GM21825 (cell line): ENCODE measurements around the gene HSBP1L1.
"Not testable (repeated sequence)": the region's sequence is repeated elsewhere in the genome, so short reads cannot be mapped to it uniquely, and the experiment has no call there.

Experiments used
- ATAC-seq: cut with Tn5 transposase; IDR thresholded peaks from one replicate; pipeline ENCODE4 v1.9.1; 2021; ENCODE audit warnings: mild to moderate bottlenecking, moderate library complexity; ENCODE audit not compliant: unreplicated experiment

HSBP1L1 gene

DNA sequence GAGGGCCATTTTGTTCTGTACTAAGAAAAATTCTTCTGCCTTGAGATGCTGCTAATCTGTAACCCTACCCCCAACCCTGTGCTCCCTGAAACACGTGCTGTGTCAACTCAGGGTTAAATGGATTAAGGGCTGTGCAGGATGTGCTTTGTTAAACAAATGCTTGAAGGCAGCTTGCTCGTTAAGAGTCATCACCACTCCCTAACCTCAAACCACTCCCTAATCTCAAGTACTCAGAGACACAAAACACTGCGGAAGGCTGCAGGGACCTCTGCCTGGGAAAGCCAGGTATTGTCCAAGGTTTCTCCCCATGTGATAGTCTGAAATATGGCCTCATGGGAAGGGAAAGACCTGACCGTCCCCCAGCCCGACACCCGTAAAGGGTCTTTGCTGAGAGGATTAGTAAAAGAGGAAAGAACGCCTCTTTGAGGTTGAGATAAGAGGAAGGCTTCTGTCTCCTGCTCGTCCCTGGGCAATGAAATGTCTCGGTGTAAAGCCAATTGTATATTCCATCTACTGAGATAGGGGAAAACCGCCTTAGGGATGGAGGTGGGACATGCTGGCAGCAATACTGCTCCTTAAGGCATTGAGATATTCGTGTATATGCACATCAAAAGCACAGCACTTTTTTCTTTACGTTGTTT is 4.2 kb upstream of the HSBP1L1 start:
- ATAC-seq, result not testable (repeated sequence)

DNA sequence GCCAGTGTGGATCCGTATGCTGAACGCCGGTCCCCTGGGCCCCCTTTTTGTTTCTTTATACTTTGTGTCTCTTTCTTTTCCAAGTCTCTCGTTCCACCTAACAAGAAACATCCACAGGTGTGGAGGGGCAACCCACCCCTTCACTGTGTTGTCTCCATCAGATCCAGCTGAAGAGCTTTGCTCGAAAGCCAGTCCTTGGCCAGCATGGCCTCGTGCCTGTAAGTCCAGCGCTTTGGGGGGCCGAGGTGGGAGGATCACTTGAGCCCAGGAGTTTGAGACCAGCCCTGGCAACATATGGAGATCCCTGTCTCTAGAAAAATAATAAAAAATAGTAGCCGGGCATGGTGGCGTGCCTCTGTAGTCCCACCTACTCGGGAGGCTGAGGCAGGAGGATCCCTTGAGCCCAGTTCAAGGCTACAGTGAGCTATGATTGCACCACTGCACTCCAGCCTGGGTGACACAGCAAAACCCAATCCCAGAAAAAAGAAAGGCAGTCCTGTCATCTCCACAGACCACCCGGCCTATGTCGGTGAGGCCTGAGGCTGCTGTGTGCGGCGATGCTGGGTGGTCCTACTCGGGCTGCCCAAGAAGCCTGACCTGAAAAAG is 3.4 kb upstream of the HSBP1L1 start:
- no peak for ATAC-seq

DNA sequence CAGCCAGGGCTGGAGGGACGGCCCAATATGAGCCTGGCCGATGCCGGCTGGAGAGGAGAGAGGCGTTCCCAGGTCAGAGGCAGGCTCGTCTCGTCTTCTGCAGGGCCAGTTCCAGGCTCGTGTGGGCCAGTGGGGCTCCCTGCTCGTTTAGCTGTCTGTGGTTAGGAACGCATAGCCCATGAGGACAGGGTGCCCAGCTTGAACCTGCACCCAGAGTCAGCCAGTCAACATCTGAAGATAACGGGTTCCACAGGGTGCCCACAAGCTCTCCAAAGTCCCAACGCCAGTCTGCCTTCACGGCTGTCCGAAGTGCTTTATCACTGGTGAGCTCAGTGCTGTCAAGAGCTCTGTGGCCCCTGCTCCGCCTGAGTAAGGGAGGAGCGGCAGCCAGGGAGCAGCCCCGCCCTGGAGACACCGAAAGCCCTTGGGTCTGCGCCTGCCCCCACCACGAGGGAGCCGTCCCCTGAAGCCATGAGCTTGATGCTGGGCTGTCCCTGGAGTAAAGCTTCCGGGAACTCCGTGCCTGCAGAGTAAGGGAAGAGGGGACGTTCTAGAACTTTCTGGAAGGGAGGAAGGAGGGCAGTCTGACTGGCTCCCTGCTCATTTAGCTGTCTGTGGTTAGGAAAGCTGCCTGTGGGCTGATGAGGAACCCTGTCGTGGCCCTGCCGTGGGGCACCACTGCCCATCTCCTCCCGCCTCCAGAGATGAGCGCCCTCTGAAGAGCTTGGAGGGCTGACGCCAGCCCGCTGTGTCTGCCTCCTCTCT is 2.7 kb upstream of the HSBP1L1 start:
- ATAC-seq, result no peak

DNA sequence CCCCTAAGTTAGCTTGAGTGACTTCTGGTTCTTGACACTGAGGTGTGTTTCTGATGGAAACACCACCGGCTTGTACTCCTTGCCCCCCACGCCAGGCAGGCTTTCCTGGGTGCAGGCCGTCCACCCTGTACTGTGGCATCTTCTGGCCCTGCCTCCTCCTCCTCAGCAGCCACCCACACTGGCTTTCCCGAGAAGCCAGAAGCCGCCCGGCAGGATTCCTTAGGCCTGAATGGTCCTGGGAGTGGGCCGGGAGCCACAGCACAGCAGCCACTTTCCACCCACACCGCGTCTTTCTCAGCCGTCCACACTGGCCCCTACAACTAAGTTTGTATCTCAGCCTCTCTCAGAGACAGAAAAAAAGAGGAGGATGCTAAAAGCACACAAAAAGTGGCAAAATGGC is 2.1 kb upstream of the HSBP1L1 start:
- ATAC-seq, result no peak

DNA sequence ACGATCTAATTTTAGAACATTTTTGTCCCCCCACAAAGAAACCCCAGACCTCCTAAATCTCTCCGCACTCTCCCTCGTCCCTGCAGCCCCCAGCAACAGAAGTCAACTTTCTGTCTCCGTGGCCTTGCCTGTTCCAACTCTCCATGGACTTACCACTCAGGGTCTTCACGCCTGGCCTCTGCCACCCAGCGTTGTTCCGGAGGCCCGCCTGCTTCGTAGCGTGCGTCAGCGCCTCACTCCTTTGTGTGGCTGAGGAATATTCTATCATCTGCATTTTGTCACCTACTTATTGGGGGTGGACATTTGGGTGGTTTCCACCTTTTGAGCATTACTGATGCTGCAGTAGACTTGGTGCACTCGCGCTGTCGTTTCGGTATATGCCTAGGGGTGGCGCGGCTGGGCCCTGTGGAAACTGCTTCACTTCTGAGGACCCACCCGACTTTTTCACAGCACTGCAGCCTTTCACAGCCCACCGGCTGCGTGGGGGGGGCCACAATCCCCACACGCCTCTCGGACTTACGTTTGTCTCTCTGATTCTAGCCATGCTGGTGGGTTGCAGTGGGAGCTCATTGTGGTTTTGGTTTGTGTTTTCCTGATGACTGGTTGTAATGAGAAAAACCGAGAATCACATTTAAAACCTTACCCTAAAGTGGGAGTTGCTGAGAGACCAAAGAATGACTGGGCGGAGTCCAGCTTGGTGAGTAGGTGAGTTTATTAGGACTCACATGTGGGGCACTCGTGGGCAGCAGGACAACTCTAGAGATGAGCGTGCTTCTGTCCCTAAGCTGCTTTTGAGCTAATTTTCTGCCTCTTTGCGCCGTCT is 1.4 kb upstream of the HSBP1L1 start:
- ATAC-seq, result no peak

DNA sequence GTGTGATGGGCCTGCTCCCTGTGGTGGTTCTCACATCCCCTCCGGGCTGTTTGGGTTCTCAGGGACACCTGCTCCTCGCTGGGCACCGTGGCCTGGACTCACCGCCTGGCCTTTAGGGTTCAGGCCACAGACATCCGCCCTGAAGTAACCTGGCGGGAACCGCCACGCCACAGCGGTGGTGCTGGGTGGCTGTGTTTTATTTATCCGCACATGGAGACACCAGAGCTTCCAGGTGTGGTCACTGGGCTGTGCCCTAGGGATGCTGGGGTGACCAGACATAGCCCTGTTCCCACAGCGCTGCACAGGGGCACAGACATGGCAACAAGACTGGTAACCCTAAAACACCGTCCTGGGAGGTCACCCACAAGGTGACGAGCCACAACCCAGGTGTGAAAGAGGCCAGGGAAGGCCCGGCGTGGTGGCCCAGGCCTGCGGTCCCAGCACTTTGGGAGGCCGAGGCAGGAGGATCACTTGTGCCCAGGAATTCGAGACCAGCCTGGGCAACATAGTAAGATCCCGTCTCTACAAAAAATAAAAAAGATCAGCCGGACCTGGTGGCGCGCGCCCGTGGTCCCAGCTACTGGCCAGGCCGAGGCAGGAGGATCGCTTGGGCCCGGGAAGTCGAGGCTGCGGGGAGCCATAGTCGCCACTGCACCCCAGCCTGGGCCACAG is 649 bp upstream of the HSBP1L1 start:
- no peak for ATAC-seq

DNA sequence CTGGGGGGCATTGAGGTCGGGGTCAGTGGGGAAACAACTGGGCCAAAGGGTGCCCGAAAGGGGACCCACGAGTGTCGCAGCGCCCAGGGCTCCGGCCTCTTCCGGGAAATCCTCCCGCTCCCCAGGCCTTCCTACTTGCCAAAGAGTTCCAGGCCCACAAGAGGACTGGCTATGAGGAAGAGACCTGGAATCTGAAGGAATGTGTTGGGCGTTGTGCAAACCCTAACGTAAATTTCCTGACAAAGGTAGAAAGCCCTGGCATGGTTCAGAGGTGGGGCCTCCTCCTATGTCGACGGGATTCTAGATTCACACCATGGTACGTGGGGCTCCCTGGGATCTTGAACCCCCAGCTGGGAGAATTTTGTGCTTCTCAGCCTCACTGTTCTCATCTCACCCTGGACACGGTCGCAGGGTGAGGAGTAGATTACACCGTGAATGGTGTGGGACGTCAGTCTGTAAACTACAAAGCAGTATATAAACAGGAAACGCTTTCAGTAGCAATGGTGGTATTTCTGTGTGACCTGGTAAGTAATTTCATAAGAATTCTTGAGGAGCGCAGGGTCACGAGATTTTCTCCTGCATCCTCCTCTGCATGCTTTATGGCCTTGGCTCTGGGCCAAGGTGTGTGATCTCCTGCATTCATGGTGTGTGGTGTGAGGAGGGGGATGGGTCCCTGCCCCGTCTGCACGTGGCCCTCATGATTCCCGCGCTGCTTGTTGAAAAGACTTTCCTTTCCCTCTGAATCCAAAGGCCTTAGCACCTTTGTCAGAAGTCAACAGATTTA is 868 bp downstream of the HSBP1L1 start:
- ATAC-seq, result no peak

DNA sequence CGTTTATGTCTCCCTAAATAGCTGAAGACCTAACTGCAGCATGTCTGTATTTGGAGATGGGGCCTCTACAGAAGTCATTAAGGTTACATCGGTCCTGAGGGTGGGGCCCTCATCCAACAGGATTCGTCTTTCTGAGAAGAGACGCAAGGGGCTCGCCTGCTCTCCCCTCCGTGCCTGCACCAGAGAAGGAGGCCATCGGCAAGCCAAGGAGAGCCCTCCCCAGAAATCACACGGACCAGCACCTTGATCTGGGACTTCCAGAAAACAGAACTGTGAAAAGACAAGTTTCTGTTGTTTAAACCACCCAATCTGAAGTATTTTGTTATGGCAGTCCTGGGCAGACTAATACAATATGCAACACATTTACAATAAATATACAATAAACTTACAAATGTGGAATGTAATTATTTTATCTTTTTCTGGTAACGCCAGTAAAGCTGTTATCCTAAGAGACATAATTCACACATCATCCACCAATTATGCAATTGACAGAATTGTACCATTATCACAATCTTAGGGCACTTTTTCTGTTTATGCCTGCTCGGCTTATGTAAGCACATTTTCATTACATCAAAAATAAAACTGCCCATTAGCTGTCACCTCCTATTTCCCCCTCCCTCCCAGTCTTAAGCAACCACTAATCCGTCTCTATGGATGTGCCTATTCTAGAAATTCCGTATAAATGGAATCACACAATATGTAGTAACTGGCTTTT is 6.1 kb downstream of the HSBP1L1 start:
- ATAC-seq, result no peak

DNA sequence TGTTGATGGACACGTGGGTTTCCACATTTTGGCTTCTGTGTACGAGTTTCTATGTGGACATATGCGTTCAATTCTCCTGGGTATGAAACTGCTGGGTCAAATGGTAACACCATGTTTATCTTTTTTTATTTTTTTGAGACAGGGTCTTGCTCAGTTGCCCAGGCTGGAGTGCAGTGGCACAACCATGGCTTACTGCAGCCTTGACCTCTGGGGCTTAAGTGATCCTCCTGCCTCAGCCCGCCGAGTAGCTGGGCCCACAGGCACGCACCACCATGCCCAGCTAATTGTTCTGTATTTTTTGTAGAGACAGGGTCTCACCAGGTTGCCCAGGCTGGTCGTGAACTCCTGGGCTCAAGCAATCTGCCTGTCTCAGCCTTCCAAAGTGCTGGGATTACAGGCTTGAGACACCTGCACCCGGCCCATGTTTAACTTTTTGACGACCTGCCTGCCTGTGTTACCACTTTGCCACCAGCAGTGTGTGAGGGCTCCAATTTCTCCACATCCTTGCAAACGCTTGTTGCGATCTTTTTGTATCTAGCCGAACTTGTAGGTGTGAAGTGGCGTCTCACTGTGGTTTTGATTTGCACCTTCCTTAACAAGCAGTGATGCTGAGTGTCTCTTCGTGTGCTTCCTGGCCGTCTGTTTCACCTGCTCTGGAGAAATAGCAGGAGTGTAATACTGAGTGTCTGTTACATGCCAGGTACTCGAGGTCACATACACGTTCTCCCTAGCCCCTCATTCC is 6.9 kb downstream of the HSBP1L1 start:
- no peak for ATAC-seq

DNA sequence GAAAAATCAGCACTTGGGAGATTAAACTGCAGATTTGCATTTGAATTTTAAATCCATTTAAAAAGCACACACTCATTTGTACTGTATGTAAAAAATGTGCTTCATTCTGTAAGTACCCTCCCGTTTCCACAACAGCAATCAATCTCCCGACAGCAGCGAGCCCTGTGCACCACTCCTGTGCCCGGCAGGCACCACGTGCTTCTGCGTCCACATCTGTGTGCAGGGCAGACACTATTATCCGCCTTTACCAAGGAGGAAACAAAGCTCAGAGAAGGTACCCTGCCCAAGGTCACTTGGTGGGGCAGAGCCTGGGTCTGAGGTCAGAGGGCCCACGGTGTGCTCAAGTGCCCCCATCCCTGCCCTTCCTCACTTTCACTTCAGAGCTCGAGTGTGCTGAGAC is 7.5 kb downstream of the HSBP1L1 start:
- ATAC-seq, result no peak

DNA sequence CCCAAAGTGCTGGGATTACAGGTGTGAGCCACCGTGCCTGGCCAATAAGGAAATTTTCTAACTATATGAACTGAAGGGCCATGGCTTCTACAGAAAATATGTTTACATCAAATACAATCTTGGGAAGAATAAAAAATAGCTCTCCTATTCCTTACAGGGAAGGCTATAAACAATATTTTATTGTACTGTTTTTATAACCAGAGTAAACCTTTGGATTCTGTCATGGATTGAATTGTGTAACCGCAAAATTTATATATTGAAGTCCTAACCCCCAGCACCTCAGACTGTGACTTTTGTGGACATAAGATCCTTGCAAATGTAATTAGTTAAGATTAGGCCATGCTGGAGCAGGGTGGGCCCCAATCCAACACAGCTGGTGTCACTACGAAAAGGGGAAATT is 8.3 kb downstream of the HSBP1L1 start:
- ATAC-seq, result no peak

DNA sequence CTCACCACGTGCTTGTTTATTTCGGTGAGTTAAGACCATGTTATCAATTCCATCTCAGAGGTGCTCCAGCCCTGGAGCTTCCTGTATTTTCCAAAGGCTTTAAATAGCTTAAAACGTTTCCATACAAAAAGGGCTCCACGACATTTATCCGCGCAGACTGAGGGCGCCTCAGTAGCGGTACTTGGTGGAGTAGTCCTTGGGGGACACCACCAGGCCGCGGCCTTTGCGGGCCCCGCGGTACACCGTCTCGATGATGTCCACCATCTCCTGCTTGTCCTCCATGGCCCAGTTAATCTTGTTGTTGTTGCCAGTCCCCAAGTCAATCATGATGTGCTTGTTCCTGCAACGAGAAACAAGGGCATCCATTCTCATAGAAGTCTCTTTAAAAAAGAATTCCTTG is 9.1 kb downstream of the HSBP1L1 start:
- no peak for ATAC-seq

DNA sequence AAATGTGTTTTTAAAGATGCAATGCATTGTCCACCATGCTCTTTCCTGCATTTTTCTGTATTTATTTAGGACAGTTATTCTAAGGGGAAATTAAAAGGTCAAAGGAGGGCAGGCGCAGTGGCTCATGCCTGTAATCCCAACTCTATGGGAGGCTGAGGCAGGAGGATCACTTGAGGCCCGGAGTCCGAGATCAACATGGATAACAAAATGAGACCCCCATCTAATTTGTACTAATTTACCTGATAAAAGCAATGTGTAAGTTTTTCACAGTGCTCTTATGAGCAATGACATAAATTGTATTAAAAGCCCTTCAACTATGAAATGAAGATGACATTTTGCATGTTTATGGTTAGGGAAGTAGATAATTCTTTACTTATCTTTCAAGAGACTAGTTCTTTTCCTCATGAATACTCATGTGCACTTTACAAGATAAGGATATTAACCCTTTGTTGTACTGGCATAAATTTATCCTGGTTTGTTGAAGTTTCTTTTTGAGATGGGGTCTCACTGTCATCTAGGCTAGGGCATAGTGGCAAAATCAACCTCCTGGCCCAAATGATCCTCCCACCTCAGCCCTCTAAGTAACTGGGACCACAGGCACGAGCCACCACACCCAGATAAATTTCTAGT is 9.7 kb downstream of the HSBP1L1 start:
- no peak for ATAC-seq

DNA sequence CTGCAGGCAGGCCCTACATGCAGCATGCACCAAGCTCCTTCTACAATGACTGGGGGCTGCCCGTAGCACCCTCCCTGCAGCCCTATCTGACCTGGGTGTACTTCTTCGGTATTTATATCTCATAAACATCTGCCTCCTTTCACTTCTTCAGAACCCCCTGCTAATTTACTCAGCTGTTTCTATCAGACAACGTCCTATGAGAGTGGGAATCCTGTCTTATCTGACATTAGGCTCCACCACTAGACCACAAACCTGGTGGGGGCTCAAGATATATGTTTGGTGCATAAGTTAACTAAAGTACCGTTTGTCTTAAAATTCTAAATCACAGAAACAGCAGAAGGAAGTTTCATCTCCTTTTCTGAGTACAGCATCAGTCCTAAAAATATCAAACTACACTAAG is 10.6 kb downstream of the HSBP1L1 start:
- ATAC-seq, result no peak

DNA sequence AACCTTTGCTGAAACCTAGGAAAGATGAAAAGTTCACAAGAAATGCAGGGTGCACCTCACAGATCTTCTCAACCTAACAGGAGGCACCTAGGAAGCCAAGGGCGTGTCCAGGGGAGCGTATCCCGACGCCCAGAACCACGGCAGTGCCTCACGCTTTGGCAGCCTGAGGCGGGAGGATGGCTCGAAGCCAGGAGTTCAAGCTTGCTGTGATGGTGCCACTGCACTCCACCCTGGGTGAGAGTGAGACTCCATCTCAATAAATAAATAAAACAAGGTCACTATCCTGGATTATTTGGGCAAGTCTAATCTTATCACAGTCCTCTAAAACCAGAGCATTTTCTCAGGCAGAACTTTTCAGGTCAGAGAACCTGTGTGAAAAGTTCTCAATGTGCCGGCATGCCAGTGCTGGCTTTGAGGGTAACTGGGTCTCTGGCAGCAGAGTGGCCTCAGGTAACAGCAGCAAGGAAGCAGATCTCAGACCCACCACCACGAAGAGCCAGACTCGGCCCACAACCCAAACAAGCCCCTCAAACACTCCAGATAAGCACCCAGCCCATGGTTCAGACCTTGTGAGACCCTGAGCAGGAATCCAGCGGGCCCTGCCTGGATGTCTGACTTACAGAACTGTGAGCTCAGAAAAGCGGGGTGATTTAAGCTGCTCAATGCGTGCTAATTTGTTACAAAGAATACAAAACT is 11.7 kb downstream of the HSBP1L1 start:
- no peak for ATAC-seq

DNA sequence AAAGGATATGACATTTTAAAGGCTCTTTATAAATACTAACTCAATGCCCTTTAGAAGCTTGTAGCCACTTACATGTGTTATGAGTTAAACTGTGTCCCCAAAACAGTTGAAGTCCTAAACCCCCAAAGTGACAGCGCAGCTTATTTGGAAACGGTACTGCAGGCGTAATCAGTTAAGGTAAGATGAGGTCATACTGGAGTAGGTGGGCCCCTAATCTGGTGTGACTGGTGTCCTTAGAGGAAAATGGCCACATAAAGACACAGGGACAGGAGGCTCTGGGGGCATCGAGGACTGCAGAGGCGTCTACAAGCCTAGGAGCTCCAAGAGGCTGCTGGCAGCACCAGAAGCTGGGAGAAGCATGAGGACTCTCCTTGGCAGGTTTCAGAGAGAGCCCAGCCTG is 15.4 kb downstream of the HSBP1L1 start:
- ATAC-seq, result no peak

DNA sequence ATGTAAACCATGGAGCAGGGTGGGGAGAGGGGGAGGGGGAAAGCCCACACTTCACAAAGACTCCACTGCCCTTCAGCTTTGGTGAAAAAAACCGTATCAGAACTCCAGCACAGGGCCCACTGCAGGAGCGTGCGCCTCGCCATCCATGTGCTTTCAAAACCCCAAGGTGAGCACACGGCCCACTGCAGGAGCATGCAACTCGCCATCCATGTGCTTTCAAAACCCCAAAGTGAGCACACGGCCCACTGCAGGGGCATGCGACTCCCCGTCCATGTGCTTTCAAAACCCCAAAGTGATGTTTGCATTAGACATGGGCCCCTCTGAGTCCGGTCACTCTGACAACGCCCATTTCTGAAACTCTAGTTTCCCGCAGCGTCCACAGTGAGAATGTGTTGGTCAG is 16.1 kb downstream of the HSBP1L1 start:
- ATAC-seq, result no peak

DNA sequence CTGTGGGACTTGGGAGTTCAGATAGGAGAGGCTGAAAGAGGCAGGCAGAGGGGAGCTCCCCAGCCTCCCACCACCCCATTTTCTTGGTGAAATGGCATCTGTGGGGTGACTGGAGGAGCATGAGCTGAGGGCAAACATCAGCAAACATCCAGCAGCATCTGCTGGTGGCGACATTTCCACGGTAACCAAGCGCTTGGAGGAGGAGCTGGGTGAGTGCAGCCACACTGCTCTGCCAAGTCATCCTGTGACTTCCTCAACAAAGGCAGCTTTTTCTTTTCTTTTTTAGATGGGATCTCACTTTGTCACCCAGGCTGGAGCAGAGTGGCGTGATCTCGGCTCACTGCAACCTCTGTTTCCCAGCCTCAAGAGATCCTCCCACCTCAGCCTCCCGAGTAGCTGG is 18.3 kb downstream of the HSBP1L1 start:
- ATAC-seq, result no peak
